Measurements from ENCODE around the gene PVR. TPM values are rescaled to one million over a fixed set of nuclear protein-coding genes. Genes with fewer than 3 reads are reported as not detected.

PVR gene
- total RNA-seq, 4 donors from 2014 or later, result 27.1 to 58.5 (median 33.4) TPM

DNA sequence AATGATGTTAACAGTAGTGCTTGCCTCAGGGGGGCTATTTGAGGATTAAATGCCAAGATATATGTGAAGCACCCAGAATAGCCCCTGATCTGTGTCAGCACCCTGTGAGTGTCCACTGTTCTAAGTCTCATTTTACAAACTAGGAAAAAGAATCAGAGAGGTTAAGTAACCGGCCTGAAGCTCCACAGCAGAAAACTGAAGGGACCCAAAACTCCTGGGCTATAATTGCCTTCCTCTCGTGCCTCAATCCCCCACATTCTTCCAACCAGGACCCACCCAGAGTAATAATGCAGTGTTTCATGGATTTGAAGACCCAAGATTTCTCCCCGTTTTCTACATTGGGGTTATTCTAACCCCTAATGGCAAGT, 2.3 kb downstream of the PVR start:
- TF ChIP-seq POLR2AphosphoS5 (IDR thresholded peaks at IDR 0.05) (no peak), EP300 (IDR thresholded peaks at IDR 0.05) (no peak), POLR2A (IDR thresholded peaks at IDR 0.05) (no peak), CTCF (IDR thresholded peaks at IDR 0.05) (no peak)
- ATAC-seq, result no peak
- Histone ChIP-seq H3K4me1 (peaks cover 0 to 48% (median 9%) of the 10 kb centered on the region in 3 donors), H3K9me3 (no peaks in the 10 kb centered on the region), H3K36me3 (peaks cover 0 to 42% of the 10 kb centered on the region in 2 donors), H3K4me3 (no peak overlapping the region), H3K27me3 (no peaks in the 10 kb centered on the region), H3K27ac (no peak overlapping the region)
- WGBS, 2 donors (ENCODE audit: low coverage in 1 of 2), result 87 to 96% methylated on average over 3 of the region's 3 CpGs

DNA sequence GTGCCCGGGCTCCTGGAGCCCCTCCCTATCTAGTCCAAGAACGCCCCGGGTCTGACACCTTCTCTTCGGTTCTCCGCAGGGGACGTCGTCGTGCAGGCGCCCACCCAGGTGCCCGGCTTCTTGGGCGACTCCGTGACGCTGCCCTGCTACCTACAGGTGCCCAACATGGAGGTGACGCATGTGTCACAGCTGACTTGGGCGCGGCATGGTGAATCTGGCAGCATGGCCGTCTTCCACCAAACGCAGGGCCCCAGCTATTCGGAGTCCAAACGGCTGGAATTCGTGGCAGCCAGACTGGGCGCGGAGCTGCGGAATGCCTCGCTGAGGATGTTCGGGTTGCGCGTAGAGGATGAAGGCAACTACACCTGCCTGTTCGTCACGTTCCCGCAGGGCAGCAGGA, 3.4 kb downstream of the PVR start:
- H3K36me3 ChIP-seq, result peaks cover 0 to 53% of the 10 kb centered on the region in 2 donors
- H3K27ac ChIP-seq, result peak overlapping the region in 2 of 4 donors; percentile 33 to 49
- H3K27me3 ChIP-seq, result no peaks in the 10 kb centered on the region
- TF ChIP-seq EP300 (IDR thresholded peaks at IDR 0.05) (no peak), POLR2AphosphoS5 (IDR thresholded peaks at IDR 0.05) (no peak), CTCF (IDR thresholded peaks at IDR 0.05) (no peak), POLR2A (IDR thresholded peaks at IDR 0.05) (no peak)
- H3K4me3 ChIP-seq, result no peak overlapping the region
- H3K4me1 ChIP-seq, result peaks cover 0 to 48% (median 9%) of the 10 kb centered on the region in 3 donors
- no peak for ATAC-seq
- no peaks in the 10 kb centered on the region for H3K9me3 ChIP-seq
- 63% methylated on average over 4 of the region's 31 CpGs; no CpG with 5 or more reads in 1 of the 2 donors for WGBS, 2 donors (ENCODE audit: low coverage in 1 of 2)

DNA sequence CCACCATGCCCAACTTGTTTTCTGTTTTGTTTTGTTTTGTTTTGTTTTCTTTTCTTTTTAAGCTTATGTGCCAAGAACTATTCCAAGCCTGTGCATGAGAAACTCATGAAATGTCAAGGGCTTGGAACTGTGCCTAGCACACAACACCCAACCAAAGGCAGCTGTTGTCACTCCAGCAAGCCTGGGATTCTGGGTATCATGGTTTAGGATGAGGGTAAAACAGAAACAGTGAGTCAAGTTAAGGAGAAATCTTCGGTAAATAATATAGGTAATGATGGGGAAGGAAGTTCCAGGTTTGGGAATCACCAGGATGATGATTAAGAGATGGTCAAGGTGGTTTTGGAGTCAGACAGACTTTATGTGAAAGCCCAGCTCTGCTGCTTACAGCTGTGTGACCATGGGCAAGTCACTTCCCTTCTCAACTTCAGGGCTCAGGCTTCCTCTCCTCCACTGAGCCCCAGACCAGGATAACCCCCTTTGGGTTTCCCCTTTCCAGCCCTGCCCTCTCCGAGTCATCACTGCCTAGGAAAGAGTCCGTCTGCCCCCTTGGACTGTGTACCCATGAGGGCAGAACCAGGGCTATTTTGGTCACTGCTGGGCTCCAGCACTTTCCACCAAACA, 5.0 kb downstream of the PVR start:
- H3K27me3 ChIP-seq, result no peaks in the 10 kb centered on the region
- H3K27ac ChIP-seq, result peak overlapping the region in 3 of 4 donors; percentile 35 to 51 (median 49)
- WGBS, 2 donors (ENCODE audit: low coverage in 1 of 2), result 73 to 75% methylated on average over 2 to 3 of the region's 3 CpGs
- H3K36me3 ChIP-seq, result peaks cover 0 to 69% of the 10 kb centered on the region in 2 donors
- TF ChIP-seq POLR2AphosphoS5 (IDR thresholded peaks at IDR 0.05) (no peak), CTCF (IDR thresholded peaks at IDR 0.05) (no peak), POLR2A (IDR thresholded peaks at IDR 0.05) (no peak), EP300 (IDR thresholded peaks at IDR 0.05) (no peak)
- H3K4me3 ChIP-seq, result no peak overlapping the region
- H3K9me3 ChIP-seq, result no peaks in the 10 kb centered on the region
- peaks cover 0 to 41% (median 9%) of the 10 kb centered on the region in 3 donors for H3K4me1 ChIP-seq
- ATAC-seq, result no peak

- ATAC-seq, result no peak
- TF ChIP-seq POLR2A (IDR thresholded peaks at IDR 0.05), result no peak
- no peak for TF ChIP-seq POLR2AphosphoS5 (IDR thresholded peaks at IDR 0.05)
- TF ChIP-seq EP300 (IDR thresholded peaks at IDR 0.05), result no peak
- no peak for TF ChIP-seq CTCF (IDR thresholded peaks at IDR 0.05)
- Histone ChIP-seq H3K36me3 (peaks cover 0 to 78% of the 10 kb centered on the region in 2 donors), H3K27me3 (no peaks in the 10 kb centered on the region), H3K27ac (no peak overlapping the region), H3K4me1 (peaks cover 0 to 44% (median 9%) of the 10 kb centered on the region in 3 donors), H3K9me3 (no peaks in the 10 kb centered on the region), H3K4me3 (no peak overlapping the region)
- WGBS, 2 donors (ENCODE audit: low coverage in 1 of 2), result 96 to 100% methylated on average over 1 to 8 of the region's 15 CpGs
Measured at GRCh38 chr19:44649578-44650145, 6.0 kb downstream of the PVR start.

GRCh38 chr19:44653343-44653742, 9.6 kb downstream of the PVR start:
- peaks cover 0 to 19% (median 0%) of the 10 kb centered on the region in 3 donors for H3K4me1 ChIP-seq
- ATAC-seq, result no peak
- no peak for TF ChIP-seq EP300 (IDR thresholded peaks at IDR 0.05)
- TF ChIP-seq CTCF (IDR thresholded peaks at IDR 0.05), result no peak
- TF ChIP-seq POLR2AphosphoS5 (IDR thresholded peaks at IDR 0.05), result no peak
- TF ChIP-seq POLR2A (IDR thresholded peaks at IDR 0.05), result no peak
- 100% methylated on average over 1 to 5 of the region's 5 CpGs for WGBS, 2 donors (ENCODE audit: low coverage in 1 of 2)
- no peak overlapping the region for H3K4me3 ChIP-seq
- no peak overlapping the region for H3K27ac ChIP-seq
- H3K9me3 ChIP-seq, result no peaks in the 10 kb centered on the region
- no peaks in the 10 kb centered on the region for H3K27me3 ChIP-seq
- peaks cover 0 to 97% of the 10 kb centered on the region in 2 donors for H3K36me3 ChIP-seq

Data from gastroesophageal sphincter (tissue), 4 donors.